HEK293 (cell line): ENCODE data around the gene NCAPG.
"Not testable (repeated sequence)": the region's sequence is repeated elsewhere in the genome, so short reads cannot be mapped to it uniquely, and the experiment has no call there.

Source experiments
- CTCF ChIA-PET: fragments of 350-600 bp; formaldehyde crosslinking; extraction: SDS; loops from one replicate; lab custom pipeline; 2021; ENCODE audit warnings: antibody characterized with exemption; lab: Yijun Ruan, JAX
- POLR2A ChIA-PET: fragments of 300-600 bp; formaldehyde crosslinking; extraction: SDS; loops from one replicate; lab custom pipeline; 2020; ENCODE audit warnings: antibody characterized with exemption, inconsistent platforms; lab: Yijun Ruan, JAX
- H3K27ac ChIP-seq: fragments of 200-500 bp; sonication (Bioruptor generic); 2 replicates; pipeline ENCODE4 v1.5.1; 2014; ENCODE audit warnings: low read depth, low read length, control low read depth, inconsistent platforms; ENCODE audit errors: extremely low read depth
- H3K36me3 ChIP-seq, 2 experiments: fragments of 200-500 bp in 1 of 2; sonication (Bioruptor generic) in 1 of 2; 1 replicate in 1 of 2; 2 replicates in 1 of 2; pipeline ENCODE4 v1.5.1; 2014 to 2017; ENCODE audit warnings: inconsistent platforms in 2 of 2, low read length in 2 of 2; ENCODE audit not compliant: control insufficient read depth in 2 of 2, insufficient read depth in 1 of 2
- H3K4me1 ChIP-seq: fragments of 200-500 bp; sonication (Bioruptor generic); 2 replicates; pipeline ENCODE4 v1.5.1; 2014; ENCODE audit warnings: mild to moderate bottlenecking, low read length, inconsistent platforms; ENCODE audit not compliant: control insufficient read depth, insufficient read depth
- H3K4me3 ChIP-seq: 2 replicates; pipeline ENCODE4 v1.5.1; 2011; ENCODE audit warnings: low read depth, mild to moderate bottlenecking, control low read depth, low read length, moderate library complexity
- H3K9me3 ChIP-seq: fragments of 200-500 bp; sonication (Bioruptor generic); 2 replicates; pipeline ENCODE4 v1.5.1; 2014; ENCODE audit warnings: low read depth, low read length, inconsistent platforms; ENCODE audit not compliant: control insufficient read depth, insufficient read depth
- GLI2 ChIP-seq: fragments of 450-650 bp; formaldehyde crosslinking; IDR thresholded peaks from 2 replicates; pipeline ENCODE4; 2017; ENCODE audit warnings: missing biosample characterization, missing genetic modification characterization, low read depth, borderline replicate concordance
- KLF10 ChIP-seq: fragments of 450-650 bp; IDR thresholded peaks from 2 replicates; pipeline ENCODE4 v1.5.1; 2018; ENCODE audit warnings: missing biosample characterization, mild to moderate bottlenecking, missing genetic modification characterization
- KLF16 ChIP-seq: fragments of 450-650 bp; formaldehyde crosslinking; IDR thresholded peaks from 2 replicates; pipeline ENCODE4 v1.5.1; 2017; ENCODE audit warnings: missing biosample characterization, missing genetic modification characterization
- KLF7 ChIP-seq: fragments of 450-650 bp; formaldehyde crosslinking; IDR thresholded peaks from 2 replicates; pipeline ENCODE4 v1.5.1; 2016; ENCODE audit warnings: missing biosample characterization, missing genetic modification characterization, borderline replicate concordance
- KLF8 ChIP-seq: fragments of 450-650 bp; formaldehyde crosslinking; IDR thresholded peaks from 2 replicates; pipeline ENCODE4 v1.5.1; 2016; ENCODE audit warnings: missing biosample characterization, missing genetic modification characterization
- SCRT2 ChIP-seq: fragments of 450-650 bp; formaldehyde crosslinking; IDR thresholded peaks from 2 replicates; pipeline ENCODE4 v1.5.1; 2016; ENCODE audit warnings: missing biosample characterization, missing genetic modification characterization
- WT1 ChIP-seq: fragments of 450-650 bp; formaldehyde crosslinking; IDR thresholded peaks from 2 replicates; pipeline ENCODE4 v1.5.1; 2016; ENCODE audit warnings: missing biosample characterization, missing genetic modification characterization
- ZNF114 ChIP-seq: fragments of 450-650 bp; formaldehyde crosslinking; IDR thresholded peaks from 2 replicates; pipeline ENCODE4 v1.5.0; 2017; ENCODE audit warnings: missing biosample characterization, missing genetic modification characterization
- ZNF184 ChIP-seq: fragments of 450-650 bp; IDR thresholded peaks from 2 replicates; pipeline ENCODE4 v1.5.1; 2018; ENCODE audit warnings: missing biosample characterization, mild to moderate bottlenecking, missing genetic modification characterization
- ZNF248 ChIP-seq: fragments of 450-650 bp; formaldehyde crosslinking; IDR thresholded peaks from 2 replicates; pipeline ENCODE4 v1.5.1; 2017; ENCODE audit warnings: missing biosample characterization, missing genetic modification characterization
- ZNF560 ChIP-seq: fragments of 450-650 bp; formaldehyde crosslinking; IDR thresholded peaks from 2 replicates; pipeline ENCODE4 v1.5.1; 2017; ENCODE audit warnings: missing biosample characterization, missing genetic modification characterization, borderline replicate concordance
- ZNF585B ChIP-seq: fragments of 450-650 bp; formaldehyde crosslinking; IDR thresholded peaks from 2 replicates; pipeline ENCODE4 v1.5.1; 2016; ENCODE audit warnings: missing biosample characterization, missing genetic modification characterization
- ZNF600 ChIP-seq: fragments of 450-650 bp; formaldehyde crosslinking; IDR thresholded peaks from 2 replicates; pipeline ENCODE4 v1.5.1; 2016; ENCODE audit warnings: missing biosample characterization, missing genetic modification characterization
- ZNF707 ChIP-seq: fragments of 450-650 bp; formaldehyde crosslinking; IDR thresholded peaks from 2 replicates; pipeline ENCODE4 v1.5.1; 2016; ENCODE audit warnings: missing biosample characterization, missing genetic modification characterization
- ZNF76 ChIP-seq: fragments of 450-650 bp; formaldehyde crosslinking; IDR thresholded peaks from 2 replicates; pipeline ENCODE4; 2016; ENCODE audit warnings: low read depth, missing biosample characterization, missing genetic modification characterization, borderline replicate concordance
- ZSCAN23 ChIP-seq: fragments of 450-650 bp; formaldehyde crosslinking; IDR thresholded peaks from 2 replicates; pipeline ENCODE4 v1.5.1; 2016; ENCODE audit warnings: missing biosample characterization, missing genetic modification characterization
- TF ChIP-seq, protein P1 (sequence below): fragments of 450-650 bp; formaldehyde crosslinking; IDR thresholded peaks from 2 replicates; pipeline ENCODE4 v1.5.1; 2016; ENCODE audit warnings: missing biosample characterization, missing genetic modification characterization
- TF ChIP-seq, protein P2 (sequence below): fragments of 450-650 bp; formaldehyde crosslinking; IDR thresholded peaks from 2 replicates; pipeline ENCODE4 v1.5.1; 2016; ENCODE audit warnings: missing biosample characterization, missing genetic modification characterization
- TF ChIP-seq, protein P3 (sequence below): fragments of 450-650 bp; formaldehyde crosslinking; IDR thresholded peaks from 2 replicates; pipeline ENCODE4 v1.5.1; 2016; ENCODE audit warnings: missing biosample characterization, missing genetic modification characterization, low read depth
- TF ChIP-seq, protein P4 (sequence below): fragments of 450-650 bp; formaldehyde crosslinking; IDR thresholded peaks from 2 replicates; pipeline ENCODE4 v1.5.1; 2016; ENCODE audit warnings: missing biosample characterization, missing genetic modification characterization
- TF ChIP-seq, protein P5 (sequence below): fragments of 450-650 bp; formaldehyde crosslinking; IDR thresholded peaks from 2 replicates; pipeline ENCODE4 v1.5.1; 2017; ENCODE audit warnings: missing biosample characterization, mild to moderate bottlenecking, missing genetic modification characterization, moderate library complexity

NCAPG gene

DNA sequence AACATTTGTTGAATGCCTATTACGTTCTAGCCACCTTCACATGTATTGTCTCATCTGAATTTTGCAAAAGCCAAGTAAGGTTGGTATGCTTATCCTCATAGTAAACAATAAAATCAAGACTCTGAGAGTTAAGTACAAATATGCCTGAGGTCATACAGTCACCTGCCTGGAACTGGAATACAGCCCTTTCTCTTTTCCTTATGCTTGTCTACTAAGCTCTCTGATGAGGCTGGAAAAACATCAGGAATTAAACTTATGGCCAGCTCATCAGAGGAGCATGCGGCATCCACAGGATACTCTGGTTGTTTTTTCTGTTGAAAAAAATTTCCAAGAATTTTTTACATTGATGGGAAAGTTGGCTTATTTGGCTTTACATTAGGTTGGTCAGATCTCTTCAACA lies 35.5 kb downstream of the NCAPG start:
- no peaks in the 10 kb centered on the region for H3K4me1 ChIP-seq
- peaks cover 6 to 60% of the 10 kb centered on the region in 2 experiments; a peak in 2 of 3 replicates for H3K36me3 ChIP-seq
- no peaks in the 10 kb centered on the region for H3K9me3 ChIP-seq
- POLR2A ChIA-PET, result no interaction called here
- no peak overlapping the region for H3K4me3 ChIP-seq
- no peak overlapping the region for H3K27ac ChIP-seq
- TF ChIP-seq ZNF248 (tag by site-specific recombination) (no peak), ZSCAN23 (tag by site-specific recombination) (no peak), ZNF600 (tag by site-specific recombination) (no peak)
- TF ChIP-seq, protein P1, sequence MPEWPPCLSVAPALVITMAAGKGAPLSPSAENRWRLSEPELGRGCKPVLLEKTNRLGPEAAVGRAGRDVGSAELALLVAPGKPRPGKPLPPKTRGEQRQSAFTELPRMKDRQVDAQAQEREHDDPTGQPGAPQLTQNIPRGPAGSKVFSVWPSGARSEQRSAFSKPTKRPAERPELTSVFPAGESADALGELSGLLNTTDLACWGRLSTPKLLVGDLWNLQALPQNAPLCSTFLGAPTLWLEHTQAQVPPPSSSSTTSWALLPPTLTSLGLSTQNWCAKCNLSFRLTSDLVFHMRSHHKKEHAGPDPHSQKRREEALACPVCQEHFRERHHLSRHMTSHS (tag by site-specific recombination), result no peak
- CTCF ChIA-PET, result interaction anchor here (0.6 kb wide), 1 partner anchor 11 kb away, joined by 3 read pairs; no protein-coding TSS in a partner anchor

DNA sequence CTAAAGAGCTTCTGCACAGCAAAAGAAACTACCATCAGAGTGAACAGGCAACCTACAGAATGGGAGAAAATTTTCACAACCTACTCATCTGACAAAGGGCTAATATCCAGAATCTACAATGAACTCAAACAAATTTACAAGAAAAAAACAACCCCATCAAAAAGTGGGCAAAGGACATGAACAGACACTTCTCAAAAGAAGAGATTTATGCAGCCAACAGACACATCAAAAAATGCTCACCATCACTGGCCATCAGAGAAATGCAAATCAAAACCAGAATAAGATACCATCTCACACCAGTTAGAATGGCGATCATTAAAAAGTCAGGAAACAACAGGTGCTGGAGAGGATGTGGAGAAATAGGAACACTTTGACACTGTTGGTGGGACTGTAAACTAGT lies 39.5 kb downstream of the NCAPG start:
- H3K4me3 ChIP-seq, H3K9me3 ChIP-seq, POLR2A ChIA-PET, H3K27ac ChIP-seq, H3K4me1 ChIP-seq, CTCF ChIA-PET: not testable (repeated sequence)
- peaks cover 0 to 19% of the 10 kb centered on the region in 2 experiments; a peak in 1 of 3 replicates for H3K36me3 ChIP-seq
- TF ChIP-seq ZNF184 (tag by site-specific recombination), result 0 out of 2 replicates have a peak, but pooled peaks have one; percentile 19
- peak; percentile 35; the same call in 1 of the 2 replicates for TF ChIP-seq SCRT2 (tag by site-specific recombination)

DNA sequence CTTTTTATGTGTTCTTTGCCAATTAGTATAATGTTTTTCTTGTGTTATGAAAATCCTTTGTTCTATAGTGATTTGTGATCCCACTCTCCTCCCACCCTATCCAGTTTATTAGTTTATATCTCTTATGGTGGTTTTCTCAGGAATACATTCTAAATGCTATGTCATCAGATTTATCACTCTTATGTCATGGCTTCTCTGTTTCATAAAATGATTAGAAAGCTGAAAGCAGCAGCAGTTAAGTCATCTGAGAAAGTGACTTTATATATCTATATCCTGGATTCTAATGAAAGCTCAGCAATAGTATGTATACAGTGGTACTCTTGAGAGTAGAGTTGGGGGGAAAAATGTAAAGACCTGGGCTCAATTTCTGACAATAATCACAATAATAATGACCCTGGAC lies 41.2 kb downstream of the NCAPG start:
- Histone ChIP-seq H3K36me3 (peaks cover 0 to 3% of the 10 kb centered on the region in 2 experiments; a peak in 1 of 3 replicates), H3K4me1 (no peaks in the 10 kb centered on the region), H3K9me3 (no peaks in the 10 kb centered on the region), H3K27ac (no peak overlapping the region), H3K4me3 (no peak overlapping the region)
- POLR2A ChIA-PET, result no interaction called here
- TF ChIP-seq, protein P1 (tag by site-specific recombination), result no peak
- TF ChIP-seq, protein P2, sequence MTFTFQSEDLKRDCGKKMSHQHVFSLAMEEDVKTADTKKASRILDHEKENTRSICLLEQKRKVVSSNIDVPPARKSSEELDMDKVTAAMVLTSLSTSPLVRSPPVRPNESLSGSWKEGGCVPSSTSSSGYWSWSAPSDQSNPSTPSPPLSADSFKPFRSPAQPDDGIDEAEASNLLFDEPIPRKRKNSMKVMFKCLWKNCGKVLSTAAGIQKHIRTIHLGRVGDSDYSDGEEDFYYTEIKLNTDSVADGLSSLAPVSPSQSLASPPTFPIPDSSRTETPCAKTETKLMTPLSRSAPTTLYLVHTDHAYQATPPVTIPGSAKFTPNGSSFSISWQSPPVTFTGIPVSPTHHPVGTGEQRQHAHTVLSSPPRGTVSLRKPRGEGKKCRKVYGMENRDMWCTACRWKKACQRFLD (tag by site-specific recombination), result no peak
- TF ChIP-seq KLF8 (tag by site-specific recombination) (no peak), ZNF707 (no peak), KLF10 (tag by site-specific recombination) (no peak), KLF16 (no peak), ZNF114 (tag by site-specific recombination) (no peak), KLF7 (tag by site-specific recombination) (no peak), ZNF76 (tag by site-specific recombination) (no peak), WT1 (no peak), GLI2 (no peak), ZNF560 (tag by site-specific recombination) (no peak), ZNF585B (tag by site-specific recombination) (no peak)
- TF ChIP-seq, protein P3, sequence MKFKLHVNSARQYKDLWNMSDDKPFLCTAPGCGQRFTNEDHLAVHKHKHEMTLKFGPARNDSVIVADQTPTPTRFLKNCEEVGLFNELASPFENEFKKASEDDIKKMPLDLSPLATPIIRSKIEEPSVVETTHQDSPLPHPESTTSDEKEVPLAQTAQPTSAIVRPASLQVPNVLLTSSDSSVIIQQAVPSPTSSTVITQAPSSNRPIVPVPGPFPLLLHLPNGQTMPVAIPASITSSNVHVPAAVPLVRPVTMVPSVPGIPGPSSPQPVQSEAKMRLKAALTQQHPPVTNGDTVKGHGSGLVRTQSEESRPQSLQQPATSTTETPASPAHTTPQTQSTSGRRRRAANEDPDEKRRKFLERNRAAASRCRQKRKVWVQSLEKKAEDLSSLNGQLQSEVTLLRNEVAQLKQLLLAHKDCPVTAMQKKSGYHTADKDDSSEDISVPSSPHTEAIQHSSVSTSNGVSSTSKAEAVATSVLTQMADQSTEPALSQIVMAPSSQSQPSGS (tag by site-specific recombination), result no peak
- TF ChIP-seq, protein P4, sequence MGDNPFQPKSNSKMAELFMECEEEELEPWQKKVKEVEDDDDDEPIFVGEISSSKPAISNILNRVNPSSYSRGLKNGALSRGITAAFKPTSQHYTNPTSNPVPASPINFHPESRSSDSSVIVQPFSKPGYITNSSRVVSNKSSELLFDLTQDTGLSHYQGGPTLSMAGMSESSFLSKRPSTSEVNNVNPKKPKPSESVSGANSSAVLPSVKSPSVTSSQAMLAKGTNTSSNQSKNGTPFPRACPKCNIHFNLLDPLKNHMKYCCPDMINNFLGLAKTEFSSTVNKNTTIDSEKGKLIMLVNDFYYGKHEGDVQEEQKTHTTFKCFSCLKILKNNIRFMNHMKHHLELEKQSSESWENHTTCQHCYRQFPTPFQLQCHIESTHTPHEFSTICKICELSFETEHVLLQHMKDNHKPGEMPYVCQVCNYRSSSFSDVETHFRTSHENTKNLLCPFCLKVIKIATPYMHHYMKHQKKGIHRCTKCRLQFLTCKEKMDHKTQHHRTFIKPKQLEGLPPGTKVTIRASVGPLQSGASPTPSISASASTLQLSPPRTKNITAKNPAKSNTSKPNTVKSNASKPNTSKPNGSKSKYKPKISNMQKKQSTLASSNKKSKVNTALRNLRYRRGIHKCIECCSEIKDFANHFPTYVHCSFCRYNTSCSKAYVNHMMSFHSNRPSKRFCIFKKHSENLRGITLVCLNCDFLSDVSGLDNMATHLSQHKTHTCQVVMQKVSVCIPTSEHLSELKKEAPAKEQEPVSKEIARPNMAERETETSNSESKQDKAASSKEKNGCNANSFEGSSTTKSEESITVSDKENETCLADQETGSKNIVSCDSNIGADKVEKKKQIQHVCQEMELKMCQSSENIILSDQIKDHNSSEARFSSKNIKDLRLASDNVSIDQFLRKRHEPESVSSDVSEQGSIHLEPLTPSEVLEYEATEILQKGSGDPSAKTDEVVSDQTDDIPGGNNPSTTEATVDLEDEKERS (tag by site-specific recombination), result no peak
- TF ChIP-seq, protein P5, sequence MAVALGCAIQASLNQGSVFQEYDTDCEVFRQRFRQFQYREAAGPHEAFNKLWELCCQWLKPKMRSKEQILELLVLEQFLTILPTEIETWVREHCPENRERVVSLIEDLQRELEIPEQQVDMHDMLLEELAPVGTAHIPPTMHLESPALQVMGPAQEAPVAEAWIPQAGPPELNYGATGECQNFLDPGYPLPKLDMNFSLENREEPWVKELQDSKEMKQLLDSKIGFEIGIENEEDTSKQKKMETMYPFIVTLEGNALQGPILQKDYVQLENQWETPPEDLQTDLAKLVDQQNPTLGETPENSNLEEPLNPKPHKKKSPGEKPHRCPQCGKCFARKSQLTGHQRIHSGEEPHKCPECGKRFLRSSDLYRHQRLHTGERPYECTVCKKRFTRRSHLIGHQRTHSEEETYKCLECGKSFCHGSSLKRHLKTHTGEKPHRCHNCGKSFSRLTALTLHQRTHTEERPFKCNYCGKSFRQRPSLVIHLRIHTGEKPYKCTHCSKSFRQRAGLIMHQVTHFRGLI, result no peak
- CTCF ChIA-PET, result no interaction called here
